ENCODE results near the gene GGN. TPM values are rescaled to one million over a fixed set of nuclear protein-coding genes. Genes with fewer than 3 reads are reported as not detected.

Gene GGN
- total RNA-seq, 1 experiment from 2014 or later: 0.73 TPM

- intact Hi-C loops (cut with micrococcal nuclease): loop anchor here (1.0 kb wide), 2 partner anchors 14 to 39 kb away; partner anchors contain the start of genes CATSPERG, GGN and SPRED3
- Histone ChIP-seq H4K20me1 (ENCODE audit: low read length) (peaks cover 16% of the 10 kb centered on the region; the same call in 1 of the 2 replicates), H3K27me3 (ENCODE audit: low read length) (no peaks in the 10 kb centered on the region), H3K9ac (ENCODE audit: low read length) (peak within 1 kb of the TSS; percentile 97), H3K4me2 (ENCODE audit: low read length) (peak within 1 kb of the TSS; percentile 98), H3K9me3 (ENCODE audit: low read length) (no peaks in the 10 kb centered on the region), H3K4me3 (ENCODE audit: low read length) (peak within 1 kb of the TSS; percentile 84), H3K27ac (ENCODE audit: low read length) (peak within 1 kb of the TSS; percentile 64), H3F3A (ENCODE audit: low read length, unreplicated experiment) (no peaks in the 10 kb centered on the region), H2AFZ (ENCODE audit: low read length) (peak within 1 kb of the TSS; percentile 93), H3K4me1 (ENCODE audit: insufficient read depth, low read length) (peaks cover 15% of the 10 kb centered on the region), H3K36me3 (ENCODE audit: low read depth, low read length) (peaks cover 8% of the 10 kb centered on the region; the same call in 1 of the 2 replicates), H3K9me2 (replicated peaks; ENCODE audit: low read length) (no peaks in the 10 kb centered on the region), H3K79me2 (ENCODE audit: low read length) (peaks cover 36% of the 10 kb centered on the region)
- DNase-seq: peak; percentile 96
- ChIA-PET POLR2A (ENCODE audit: unreplicated experiment) (interaction anchor here (0.6 to 1.7 kb wide), 9 partner anchors 13 to 253 kb away, joined by 3 to 17 read pairs (median 4); partner anchors contain the start of genes FAM98C and GGN), CTCF (interaction anchor here (0.6 to 1.0 kb wide), 4 partner anchors 9 to 138 kb away, joined by 3 to 9 read pairs (median 5); partner anchors contain the start of genes GGN and SPRED3)
- ATAC-seq: peak; percentile 97
- BruUV-seq (replicated peaks): no TSS peak
- TF ChIP-seq, protein P1, sequence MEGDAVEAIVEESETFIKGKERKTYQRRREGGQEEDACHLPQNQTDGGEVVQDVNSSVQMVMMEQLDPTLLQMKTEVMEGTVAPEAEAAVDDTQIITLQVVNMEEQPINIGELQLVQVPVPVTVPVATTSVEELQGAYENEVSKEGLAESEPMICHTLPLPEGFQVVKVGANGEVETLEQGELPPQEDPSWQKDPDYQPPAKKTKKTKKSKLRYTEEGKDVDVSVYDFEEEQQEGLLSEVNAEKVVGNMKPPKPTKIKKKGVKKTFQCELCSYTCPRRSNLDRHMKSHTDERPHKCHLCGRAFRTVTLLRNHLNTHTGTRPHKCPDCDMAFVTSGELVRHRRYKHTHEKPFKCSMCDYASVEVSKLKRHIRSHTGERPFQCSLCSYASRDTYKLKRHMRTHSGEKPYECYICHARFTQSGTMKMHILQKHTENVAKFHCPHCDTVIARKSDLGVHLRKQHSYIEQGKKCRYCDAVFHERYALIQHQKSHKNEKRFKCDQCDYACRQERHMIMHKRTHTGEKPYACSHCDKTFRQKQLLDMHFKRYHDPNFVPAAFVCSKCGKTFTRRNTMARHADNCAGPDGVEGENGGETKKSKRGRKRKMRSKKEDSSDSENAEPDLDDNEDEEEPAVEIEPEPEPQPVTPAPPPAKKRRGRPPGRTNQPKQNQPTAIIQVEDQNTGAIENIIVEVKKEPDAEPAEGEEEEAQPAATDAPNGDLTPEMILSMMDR (conservative IDR thresholded peaks at IDR 0.05; ENCODE audit: low read depth, low read length): peak; percentile 27; the same call in 1 of the 2 replicates
- no peak for TF ChIP-seq EZH2 (IDR thresholded peaks at IDR 0.05; ENCODE audit: low read length, unreplicated experiment)
These were observed 13.3 kb downstream of the GGN start, which contains the start of gene PSMD8 for GRCh38 chr19:38374332-38375097. Gene PSMD8, plus strand, starts transcription at chr19:38374571. Its CDS starts 31 bp downstream, at chr19:38374602.

DNA sequence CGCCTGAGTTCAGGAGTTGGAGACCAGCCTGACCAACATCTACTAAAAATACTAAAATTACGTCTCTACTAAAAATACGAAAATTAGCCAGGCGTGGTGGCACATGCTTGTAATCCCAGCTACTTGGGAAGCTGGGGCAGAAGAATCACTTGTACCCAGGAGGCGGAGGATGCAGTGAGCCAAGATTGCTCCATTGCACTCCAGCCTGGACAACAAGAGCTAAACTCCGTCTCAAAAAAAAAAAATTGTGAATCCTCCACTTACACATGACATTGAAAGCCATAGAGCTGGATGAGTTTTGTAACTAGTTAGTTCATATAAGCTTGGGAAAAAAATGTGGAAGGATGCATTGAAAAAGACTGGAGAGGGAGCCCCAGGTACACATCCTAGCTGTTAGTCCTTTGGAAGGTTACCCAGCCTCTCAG lies 13.9 kb downstream of the GGN start:
- Histone ChIP-seq H4K20me1 (ENCODE audit: low read length) (peaks cover 14% of the 10 kb centered on the region; the same call in 1 of the 2 replicates), H3K36me3 (ENCODE audit: low read depth, low read length) (peaks cover 2% of the 10 kb centered on the region; the same call in 1 of the 2 replicates), H3K9me3 (ENCODE audit: low read length) (no peaks in the 10 kb centered on the region), H3K27ac (ENCODE audit: low read length) (0 out of 2 replicates have a peak overlapping the region, but pooled peaks have one; percentile 21), H3K27me3 (ENCODE audit: low read length) (no peaks in the 10 kb centered on the region), H2AFZ (ENCODE audit: low read length) (peak overlapping the region; percentile 93), H3K4me1 (ENCODE audit: insufficient read depth, low read length) (peaks cover 15% of the 10 kb centered on the region), H3K79me2 (ENCODE audit: low read length) (peaks cover 33% of the 10 kb centered on the region), H3K9ac (ENCODE audit: low read length) (peak overlapping the region; percentile 56), H3K9me2 (replicated peaks; ENCODE audit: low read length) (no peaks in the 10 kb centered on the region), H3K4me2 (ENCODE audit: low read length) (peak overlapping the region; percentile 90), H3F3A (ENCODE audit: low read length, unreplicated experiment) (no peaks in the 10 kb centered on the region), H3K4me3 (ENCODE audit: low read length) (peak overlapping the region; percentile 84)
- ChIA-PET CTCF (interaction anchor here (0.6 to 1.0 kb wide), 4 partner anchors 9 to 137 kb away, joined by 3 to 9 read pairs (median 5); partner anchors contain the start of genes GGN and SPRED3), POLR2A (ENCODE audit: unreplicated experiment) (interaction anchor here (0.6 to 1.7 kb wide), 8 partner anchors 13 to 254 kb away, joined by 3 to 17 read pairs (median 4); partner anchors contain the start of genes FAM98C and GGN)
- intact Hi-C loops (cut with micrococcal nuclease): loop anchor here (1.0 kb wide), 1 partner anchor 39 kb away; the partner anchor contains the start of gene CATSPERG
- BruUV-seq (replicated peaks): TSS peak; percentile 86
- no peak for TF ChIP-seq EZH2phosphoT487 (IDR thresholded peaks at IDR 0.05; ENCODE audit: borderline replicate concordance, low read length)
- TF ChIP-seq, protein P1 (conservative IDR thresholded peaks at IDR 0.05; ENCODE audit: low read depth, low read length): no peak
- ATAC-seq (no peak), DNase-seq (no peak)

Measured in PC-3 (cell line).